Activated CD8-positive, alpha-beta memory T cell treated with anti-CD3 and anti-CD28 coated beads, Interleukin-2, amount 50 U/mL, for 48 hours (primary cell): ENCODE data around the gene GRM6.

Experiments
- DNase-seq: peaks from one replicate; pipeline ENCODE4 v3.0.0-alpha.2; 2020

GRM6 gene

DNA sequence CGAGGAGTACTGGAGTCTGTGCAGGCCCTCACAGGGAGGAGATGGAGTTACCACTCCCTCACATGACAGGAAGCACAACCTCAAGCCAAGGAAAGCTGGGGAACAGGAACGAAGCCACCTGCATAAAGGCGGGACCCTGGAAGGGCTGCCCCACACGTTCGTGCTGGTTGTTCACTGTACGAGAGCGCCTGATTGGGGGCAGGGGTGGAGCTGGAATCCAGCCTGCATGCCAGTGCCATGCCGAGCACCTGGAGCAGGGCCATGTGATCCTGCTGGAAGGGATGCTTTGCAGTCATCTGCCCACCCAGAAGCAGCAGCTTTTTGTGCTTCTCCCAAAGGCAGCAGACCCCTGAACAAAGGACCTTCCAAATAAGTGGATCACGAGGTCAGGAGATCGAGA is 11.4 kb downstream of the GRM6 start:
- DNase-seq, result no peak

DNA sequence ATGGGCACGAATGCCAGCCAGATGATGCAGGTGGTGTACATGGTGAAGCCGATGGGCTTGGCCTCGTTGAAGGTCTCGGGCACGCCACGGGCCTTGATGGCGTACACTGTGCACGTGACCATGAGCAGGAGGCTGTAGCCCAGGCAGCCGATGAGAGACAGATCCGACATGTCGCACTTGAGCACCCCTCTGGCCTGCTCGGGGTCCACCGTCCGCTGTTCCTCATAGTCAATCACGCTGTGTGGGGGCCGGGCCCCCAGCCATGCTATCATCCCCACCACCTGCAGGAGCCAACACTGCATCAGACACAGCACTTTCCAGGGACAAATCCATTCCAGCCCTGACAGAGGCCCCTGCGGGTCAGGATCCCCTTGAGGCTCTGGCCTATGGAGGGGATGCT is 12.2 kb downstream of the GRM6 start:
- no peak for DNase-seq

DNA sequence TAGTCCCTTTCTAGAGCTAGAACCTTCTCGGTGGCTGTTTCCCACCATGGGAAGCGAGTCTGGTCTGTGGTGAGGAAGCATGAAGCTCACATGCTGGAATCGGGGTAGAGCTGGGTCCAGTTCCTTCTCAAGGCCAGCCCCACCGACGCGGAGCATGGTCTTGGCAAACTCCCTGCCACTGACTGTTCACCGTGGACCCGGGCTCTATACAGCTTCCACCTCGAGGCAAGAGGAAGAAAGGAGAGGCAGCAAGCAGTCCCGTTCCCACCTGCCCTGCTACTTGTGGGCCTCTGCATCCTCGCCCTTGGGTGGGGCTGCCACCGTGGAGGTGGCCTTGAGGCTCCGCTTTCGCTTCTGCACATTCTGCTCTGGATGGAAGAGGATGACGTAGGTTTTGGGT is 13.7 kb downstream of the GRM6 start:
- no peak for DNase-seq

DNA sequence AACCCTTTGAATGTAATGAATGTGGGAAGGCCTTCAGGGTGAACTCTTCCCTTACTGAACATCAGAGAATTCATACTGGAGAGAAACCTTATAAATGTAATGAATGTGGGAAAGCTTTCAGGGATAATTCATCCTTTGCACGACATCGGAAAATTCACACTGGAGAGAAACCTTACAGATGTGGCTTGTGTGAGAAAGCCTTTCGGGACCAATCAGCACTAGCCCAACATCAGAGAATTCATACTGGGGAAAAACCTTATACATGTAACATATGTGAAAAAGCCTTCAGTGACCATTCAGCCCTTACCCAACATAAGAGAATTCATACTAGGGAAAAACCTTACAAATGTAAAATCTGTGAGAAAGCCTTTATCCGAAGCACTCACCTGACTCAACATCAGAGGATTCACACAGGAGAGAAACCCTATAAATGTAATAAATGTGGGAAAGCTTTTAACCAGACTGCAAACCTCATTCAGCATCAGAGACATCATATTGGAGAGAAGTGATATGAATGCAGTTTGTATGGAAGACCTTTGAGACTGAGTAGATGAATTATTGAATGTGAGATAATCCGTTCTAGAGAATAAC is 29.6 kb downstream of the GRM6 start:
- DNase-seq, result no peak

DNA sequence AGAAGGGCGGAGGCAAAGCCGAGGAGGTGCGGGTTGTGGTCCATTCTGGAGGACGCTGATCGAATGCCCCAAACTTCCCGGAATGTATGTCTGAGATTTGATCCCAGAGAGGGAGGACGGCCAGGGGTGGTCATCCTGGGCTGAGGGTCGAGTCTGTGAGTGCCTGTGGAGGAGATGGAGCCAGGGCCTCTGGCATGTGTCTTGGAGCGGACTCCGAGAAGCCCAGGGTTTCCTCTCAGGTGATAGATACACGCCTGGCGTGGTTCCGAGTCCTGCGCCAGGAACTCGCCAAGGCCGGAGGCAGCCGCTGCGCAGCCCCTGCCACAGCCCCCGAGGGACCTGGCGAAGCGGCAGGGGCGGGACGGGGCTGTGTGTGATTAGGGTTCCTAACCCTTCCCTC is 53.8 kb downstream of the GRM6 start:
- DNase-seq, result no peak

DNA sequence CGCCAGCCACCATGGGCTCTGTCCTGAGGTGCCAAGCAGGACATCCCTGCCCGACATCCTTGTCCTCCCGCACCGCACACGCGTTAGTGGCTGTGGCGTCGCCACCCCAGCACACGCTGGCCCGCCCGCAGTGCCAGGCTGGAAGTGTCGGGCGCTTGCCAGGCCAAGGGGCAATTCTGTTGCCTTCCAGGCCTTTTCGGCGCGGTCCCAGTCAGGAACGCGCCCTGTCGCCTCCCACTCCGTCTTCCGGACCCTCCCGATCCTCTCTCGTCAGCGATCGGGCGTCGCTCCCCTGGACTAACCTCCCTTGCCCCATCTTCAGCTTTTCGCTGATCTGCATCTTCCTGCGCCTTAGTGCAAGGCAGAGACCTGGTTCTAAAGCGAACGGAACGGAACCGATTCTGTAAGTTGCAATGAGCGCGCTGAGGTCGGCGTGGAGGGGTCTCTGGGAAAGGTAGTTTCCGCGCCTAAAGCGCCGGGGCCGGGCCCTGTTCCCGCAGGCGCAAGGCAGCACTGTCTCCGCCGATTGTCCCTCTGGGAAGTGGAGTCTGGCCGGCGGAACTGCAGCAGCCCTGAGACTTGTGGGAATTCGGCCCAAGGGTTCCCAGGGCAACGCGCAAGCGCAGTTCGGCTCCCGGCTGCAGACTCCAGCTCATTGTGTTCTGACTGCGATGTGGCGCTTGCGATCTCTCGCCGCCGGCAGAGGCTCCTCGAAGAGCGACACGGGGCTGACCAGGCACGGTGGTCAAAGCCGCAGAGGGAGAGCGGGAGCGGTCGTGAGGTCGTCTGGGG is 54.4 kb downstream of the GRM6 start, which contains the start of gene ZNF454:
ZNF454 (plus strand) TSS at position 630 of the 792 bp plus-strand sequence. CDS start 1,594 bp downstream, outside the sequence.
- DNase-seq, result no peak

DNA sequence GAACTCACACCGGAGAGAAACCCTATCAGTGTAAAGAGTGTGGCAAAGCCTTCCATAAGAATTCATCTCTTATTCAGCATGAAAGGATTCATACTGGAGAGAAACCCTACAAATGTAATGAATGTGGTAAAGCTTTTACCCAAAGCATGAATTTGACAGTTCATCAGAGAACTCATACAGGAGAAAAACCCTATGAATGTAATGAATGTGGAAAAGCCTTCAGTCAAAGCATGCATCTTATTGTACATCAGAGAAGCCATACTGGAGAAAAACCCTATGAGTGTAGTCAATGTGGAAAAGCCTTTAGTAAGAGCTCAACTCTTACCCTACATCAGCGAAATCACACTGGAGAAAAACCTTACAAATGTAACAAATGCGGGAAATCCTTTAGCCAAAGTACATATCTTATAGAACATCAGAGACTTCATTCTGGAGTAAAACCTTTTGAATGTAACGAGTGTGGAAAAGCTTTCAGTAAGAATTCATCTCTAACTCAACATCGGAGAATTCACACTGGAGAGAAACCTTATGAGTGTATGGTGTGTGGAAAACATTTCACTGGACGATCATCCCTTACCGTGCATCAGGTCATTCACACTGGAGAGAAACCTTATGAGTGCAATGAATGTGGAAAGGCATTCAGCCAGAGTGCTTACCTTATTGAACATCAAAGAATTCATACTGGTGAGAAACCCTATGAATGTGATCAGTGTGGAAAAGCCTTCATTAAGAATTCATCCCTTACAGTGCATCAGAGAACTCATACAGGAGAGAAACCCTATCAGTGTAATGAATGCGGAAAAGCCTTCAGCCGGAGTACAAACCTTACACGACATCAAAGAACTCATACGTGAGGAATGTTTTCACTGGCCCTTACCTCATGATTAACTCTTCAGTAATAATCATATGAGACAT is 63.0 kb downstream of the GRM6 start:
- no peak for DNase-seq
